SK-N-SH (cell line): Measurements from ENCODE around the gene CD40LG.

Experiments used
- CTCF ChIP-seq: fragments of 200-600 bp; sonication (generic); IDR thresholded peaks from 2 replicates; pipeline ENCODE4 v1.6.1; 2017; ENCODE audit warnings: antibody characterized with exemption, mild to moderate bottlenecking, moderate library complexity
- MAX ChIP-seq: IDR thresholded peaks from 2 replicates; pipeline ENCODE4 v1.4.0; 2012; ENCODE audit warnings: low read depth
- MEF2A ChIP-seq: IDR thresholded peaks from 2 replicates; pipeline ENCODE4 v1.4.0; 2012; ENCODE audit warnings: low read depth, borderline replicate concordance
- POLR2AphosphoS5 ChIP-seq: IDR thresholded peaks from 2 replicates; pipeline ENCODE4 v1.6.1; 2012; ENCODE audit warnings: low read depth, low read length
- REST ChIP-seq: IDR thresholded peaks from 2 replicates; pipeline ENCODE4 v1.6.1; 2012; ENCODE audit warnings: mild to moderate bottlenecking, low read depth, low read length, moderate library complexity
- RXRA ChIP-seq: IDR thresholded peaks from 2 replicates; pipeline ENCODE4 v1.4.0; 2012; ENCODE audit warnings: low read depth, mild to moderate bottlenecking, borderline replicate concordance
- USF2 ChIP-seq: fragments of 150-350 bp; IDR thresholded peaks from 2 replicates; pipeline ENCODE4 v1.6.1; 2017; ENCODE audit warnings: antibody characterized with exemption, low read length, low read depth, borderline replicate concordance

GRCh38 chrX:136600059-136600458, 47.9 kb upstream of the CD40LG start:
- TF ChIP-seq CTCF: no peak
- no peak for TF ChIP-seq RXRA
- no peak for TF ChIP-seq MEF2A
- TF ChIP-seq MAX: no peak
- no peak for TF ChIP-seq USF2
- TF ChIP-seq REST: no peak
- TF ChIP-seq POLR2AphosphoS5: no peak
